ENCODE data around the gene FOXO3.

Gene FOXO3

GRCh38 chr6:108596956-108597355 is 36.2 kb downstream of the FOXO3 start:
- H4K20me1 ChIP-seq (ENCODE audit: insufficient read depth, low read length): no peaks in the 10 kb centered on the region
- 0 out of 2 replicates have a peak, but pooled peaks cover 3% of the 10 kb centered on the region for H3K4me1 ChIP-seq (ENCODE audit: low read length)
- H3K27ac ChIP-seq (ENCODE audit: low read length): no peak overlapping the region
- H3K27me3 ChIP-seq (ENCODE audit: low read depth, low read length): 0 out of 2 replicates have a peak, but pooled peaks cover 7% of the 10 kb centered on the region
- no peak overlapping the region for H3K4me2 ChIP-seq (ENCODE audit: low read length)
- no peaks in the 10 kb centered on the region for H3K9me3 ChIP-seq (ENCODE audit: insufficient read depth, low read length)
- TF ChIP-seq CTCF (IDR thresholded peaks at IDR 0.05; ENCODE audit: low read depth, low read length): no peak
- no peak for TF ChIP-seq EZH2phosphoT487 (IDR thresholded peaks at IDR 0.05; ENCODE audit: low read depth)
- H3K79me2 ChIP-seq (ENCODE audit: low read length): no peaks in the 10 kb centered on the region
- no peak overlapping the region for H2AFZ ChIP-seq (ENCODE audit: low read depth, low read length)
- H3K4me3 ChIP-seq (ENCODE audit: low read length): no peak overlapping the region
- no peak overlapping the region for H3K9ac ChIP-seq (ENCODE audit: low read length)
- no peaks in the 10 kb centered on the region for H3K36me3 ChIP-seq (replicated peaks; ENCODE audit: low read depth, low read length)

GRCh38 chr6:108597572-108598304 is 37.0 kb downstream of the FOXO3 start:
- H3K4me1 ChIP-seq (ENCODE audit: low read length): no peaks in the 10 kb centered on the region
- no peaks in the 10 kb centered on the region for H3K79me2 ChIP-seq (ENCODE audit: low read length)
- no peak overlapping the region for H3K4me3 ChIP-seq (ENCODE audit: low read length)
- no peaks in the 10 kb centered on the region for H3K36me3 ChIP-seq (replicated peaks; ENCODE audit: low read depth, low read length)
- 0 out of 2 replicates have a peak, but pooled peaks cover 4% of the 10 kb centered on the region for H3K27me3 ChIP-seq (ENCODE audit: low read depth, low read length)
- H4K20me1 ChIP-seq (ENCODE audit: insufficient read depth, low read length): no peaks in the 10 kb centered on the region
- no peaks in the 10 kb centered on the region for H3K9me3 ChIP-seq (ENCODE audit: insufficient read depth, low read length)
- H3K4me2 ChIP-seq (ENCODE audit: low read length): no peak overlapping the region
- H3K27ac ChIP-seq (ENCODE audit: low read length): no peak overlapping the region
- no peak overlapping the region for H3K9ac ChIP-seq (ENCODE audit: low read length)
- no peak for TF ChIP-seq EZH2phosphoT487 (IDR thresholded peaks at IDR 0.05; ENCODE audit: low read depth)
- TF ChIP-seq CTCF (IDR thresholded peaks at IDR 0.05; ENCODE audit: low read depth, low read length): no peak
- H2AFZ ChIP-seq (ENCODE audit: low read depth, low read length): no peak overlapping the region

GRCh38 chr6:108598305-108598863 is 37.7 kb downstream of the FOXO3 start:
- no peak overlapping the region for H3K4me3 ChIP-seq (ENCODE audit: low read length)
- H3K79me2 ChIP-seq (ENCODE audit: low read length): no peaks in the 10 kb centered on the region
- H3K4me1 ChIP-seq (ENCODE audit: low read length): no peaks in the 10 kb centered on the region
- H4K20me1 ChIP-seq (ENCODE audit: insufficient read depth, low read length): no peaks in the 10 kb centered on the region
- no peak overlapping the region for H2AFZ ChIP-seq (ENCODE audit: low read depth, low read length)
- no peak overlapping the region for H3K27ac ChIP-seq (ENCODE audit: low read length)
- no peaks in the 10 kb centered on the region for H3K36me3 ChIP-seq (replicated peaks; ENCODE audit: low read depth, low read length)
- H3K27me3 ChIP-seq (ENCODE audit: low read depth, low read length): 0 out of 2 replicates have a peak, but pooled peaks cover 4% of the 10 kb centered on the region
- H3K4me2 ChIP-seq (ENCODE audit: low read length): no peak overlapping the region
- TF ChIP-seq EZH2phosphoT487 (IDR thresholded peaks at IDR 0.05; ENCODE audit: low read depth): no peak
- no peak for TF ChIP-seq CTCF (IDR thresholded peaks at IDR 0.05; ENCODE audit: low read depth, low read length)
- no peak overlapping the region for H3K9ac ChIP-seq (ENCODE audit: low read length)
- H3K9me3 ChIP-seq (ENCODE audit: insufficient read depth, low read length): no peaks in the 10 kb centered on the region

GRCh38 chr6:108604156-108604555 is 43.4 kb downstream of the FOXO3 start:
- Histone ChIP-seq H3K27me3 (ENCODE audit: low read depth, low read length) (no peaks in the 10 kb centered on the region), H3K79me2 (ENCODE audit: low read length) (no peaks in the 10 kb centered on the region), H3K4me2 (ENCODE audit: low read length) (no peak overlapping the region), H3K27ac (ENCODE audit: low read length) (no peak overlapping the region), H3K36me3 (replicated peaks; ENCODE audit: low read depth, low read length) (no peaks in the 10 kb centered on the region), H3K4me3 (ENCODE audit: low read length) (no peak overlapping the region), H3K9me3 (ENCODE audit: insufficient read depth, low read length) (no peaks in the 10 kb centered on the region), H4K20me1 (ENCODE audit: insufficient read depth, low read length) (no peaks in the 10 kb centered on the region), H3K9ac (ENCODE audit: low read length) (no peak overlapping the region), H3K4me1 (ENCODE audit: low read length) (no peaks in the 10 kb centered on the region), H2AFZ (ENCODE audit: low read depth, low read length) (no peak overlapping the region)
- no peak for TF ChIP-seq EZH2phosphoT487 (IDR thresholded peaks at IDR 0.05; ENCODE audit: low read depth)
- no peak for TF ChIP-seq CTCF (IDR thresholded peaks at IDR 0.05; ENCODE audit: low read depth, low read length)

Data from OCI-LY3 (cell line).